HTERT RPE-1 (cell line): Measurements from ENCODE around the gene MMP28.

Source experiments
- in situ Hi-C: fragments of 300-500 bp; cut with MboI; formaldehyde crosslinking; loops from 4 replicates; pipeline ENCODE4 v1.14.3; 2020; ENCODE audit warnings: low sequenced_read_pairs

Gene MMP28

GRCh38 chr17:35799942-35800341, 4.5 kb upstream of the MMP28 start:
- in situ Hi-C loops = no loop called here

- in situ Hi-C loops = no loop called here
Observed at GRCh38 chr17:35797918-35798317, 2.5 kb upstream of the MMP28 start.

GRCh38 chr17:35797370-35797769, 1.9 kb upstream of the MMP28 start:
- in situ Hi-C loops = no loop called here

GRCh38 chr17:35796942-35797341, 1.5 kb upstream of the MMP28 start:
- in situ Hi-C loops = no loop called here

- in situ Hi-C loops = no loop called here
Observed at GRCh38 chr17:35795871-35796265, 427 bp upstream of the MMP28 start.

GRCh38 chr17:35793257-35793656, 2.2 kb downstream of the MMP28 start:
- in situ Hi-C loops = no loop called here

GRCh38 chr17:35791681-35792350, 3.6 kb downstream of the MMP28 start:
- in situ Hi-C loops = no loop called here

GRCh38 chr17:35790841-35791240, 4.6 kb downstream of the MMP28 start:
- in situ Hi-C loops = no loop called here

- in situ Hi-C loops = no loop called here
Observed at GRCh38 chr17:35788477-35789368, 6.7 kb downstream of the MMP28 start.

GRCh38 chr17:35786941-35787432, 8.5 kb downstream of the MMP28 start:
- in situ Hi-C loops = no loop called here

GRCh38 chr17:35784895-35785294, 10.5 kb downstream of the MMP28 start:
- in situ Hi-C loops = no loop called here

GRCh38 chr17:35780950-35781349, 14.5 kb downstream of the MMP28 start:
- in situ Hi-C loops = no loop called here

GRCh38 chr17:35778641-35779196, 16.7 kb downstream of the MMP28 start:
- in situ Hi-C loops = no loop called here

GRCh38 chr17:35775583-35775982, 19.9 kb downstream of the MMP28 start:
- in situ Hi-C loops = no loop called here

GRCh38 chr17:35775039-35775438, 20.4 kb downstream of the MMP28 start:
- in situ Hi-C loops = no loop called here

GRCh38 chr17:35774499-35774898, 20.9 kb downstream of the MMP28 start:
- in situ Hi-C loops = no loop called here

- in situ Hi-C loops = no loop called here
Observed at GRCh38 chr17:35773679-35774425, 21.6 kb downstream of the MMP28 start.

- in situ Hi-C loops = no loop called here
Observed at GRCh38 chr17:35773129-35773528, 22.3 kb downstream of the MMP28 start.

- in situ Hi-C loops = no loop called here
Observed at GRCh38 chr17:35769895-35770486, 25.4 kb downstream of the MMP28 start.

- in situ Hi-C loops = no loop called here
Observed at GRCh38 chr17:35768797-35769196, 26.6 kb downstream of the MMP28 start.
